ENCODE results near the gene CARD8.

DNA sequence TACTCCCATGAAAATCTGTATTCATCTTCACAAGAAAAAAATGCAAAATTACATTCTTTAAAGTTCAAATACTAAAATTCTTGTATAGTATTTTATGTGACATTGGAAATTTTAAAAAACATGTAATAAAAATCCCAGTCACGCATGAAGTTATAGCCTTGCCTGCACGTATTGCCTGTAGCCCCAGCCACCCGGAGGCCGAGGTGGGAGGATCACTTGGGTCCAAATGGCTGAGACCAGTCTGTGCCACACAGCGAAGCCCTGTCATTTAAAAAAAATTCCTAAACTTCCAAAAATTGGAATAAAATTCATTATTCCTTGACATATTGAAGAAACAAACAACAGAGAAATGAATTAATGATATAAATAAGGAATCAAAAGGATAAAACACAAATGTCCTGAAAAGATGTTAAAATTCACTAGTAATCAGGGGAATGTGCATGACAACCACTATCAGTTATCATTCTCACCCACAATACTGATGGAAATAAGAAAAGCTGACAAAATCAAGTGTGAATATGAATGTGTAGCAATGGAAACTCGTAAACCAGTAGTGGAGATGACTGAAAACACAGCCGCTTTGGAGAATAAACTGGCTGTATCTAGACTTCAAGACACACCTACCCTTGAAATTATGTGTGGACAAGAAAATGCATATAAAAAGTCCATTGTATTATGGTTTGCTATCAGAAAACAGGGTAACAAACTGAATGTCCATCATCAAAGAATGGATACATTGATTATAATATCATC, 7.5 kb downstream of the CARD8 start:
- TF ChIP-seq GATA2 (IDR thresholded peaks at IDR 0.05; ENCODE audit: low read depth, low read length) (no peak), GATA3 (IDR thresholded peaks at IDR 0.05; ENCODE audit: low read depth, low read length) (no peak)

Data from SH-SY5Y (cell line).